NCI-H2171 (cell line): ENCODE measurements around the gene SAMD1.

Experiments used
- DNase-seq: peaks from one replicate; lab custom pipeline; 2025; lab: John Stamatoyannopoulos, UW

The SAMD1 gene

GRCh38 chr19:14113762-14114414 is 23.3 kb upstream of the SAMD1 start:
- DNase-seq = no peak

- DNase-seq = no peak
Measured at GRCh38 chr19:14112809-14113385, 22.3 kb upstream of the SAMD1 start.

GRCh38 chr19:14112051-14112808 is 21.7 kb upstream of the SAMD1 start:
- no peak for DNase-seq

- no peak for DNase-seq
Measured at GRCh38 chr19:14111486-14111885, 20.9 kb upstream of the SAMD1 start.

GRCh38 chr19:14110650-14111049 is 20.1 kb upstream of the SAMD1 start:
- DNase-seq = no peak

- no peak for DNase-seq
Measured at GRCh38 chr19:14107581-14108461, 17.3 kb upstream of the SAMD1 start.

GRCh38 chr19:14106840-14107239 is 16.3 kb upstream of the SAMD1 start:
- DNase-seq = no peak

- no peak for DNase-seq
Measured at GRCh38 chr19:14105680-14106079, 15.1 kb upstream of the SAMD1 start.

GRCh38 chr19:14103310-14103709 is 12.8 kb upstream of the SAMD1 start:
- DNase-seq = no peak

GRCh38 chr19:14102756-14103155 is 12.2 kb upstream of the SAMD1 start:
- DNase-seq = no peak

- DNase-seq = no peak
Measured at GRCh38 chr19:14102102-14102696, 11.6 kb upstream of the SAMD1 start.

- DNase-seq = no peak
Measured at GRCh38 chr19:14101003-14101545, 10.5 kb upstream of the SAMD1 start.

GRCh38 chr19:14097532-14098151 is 7.1 kb upstream of the SAMD1 start:
- no peak for DNase-seq

- DNase-seq = no peak
Measured at GRCh38 chr19:14096272-14096992, 5.9 kb upstream of the SAMD1 start.

- DNase-seq = no peak
Measured at GRCh38 chr19:14094854-14095253, 4.3 kb upstream of the SAMD1 start.

- DNase-seq = no peak
Measured at GRCh38 chr19:14093117-14093823, 2.7 kb upstream of the SAMD1 start.

- DNase-seq = no peak
Measured at GRCh38 chr19:14091813-14092462, 1.4 kb upstream of the SAMD1 start.

- DNase-seq = peak; percentile 89
Measured at GRCh38 chr19:14091081-14091812, 696 bp upstream of the SAMD1 start.
